HFF-Myc (cell line): Measurements from ENCODE around the gene TMBIM1.
A peak's percentile ranks its signal among the peaks of the same experiment; 100 is the strongest.

Experiments used
- DNase-seq: peaks from one replicate; pipeline ENCODE4 v3.0.0-alpha.2; 2011; ENCODE audit warnings: low read depth; ENCODE audit errors: extremely low read depth
- H3K4me3 ChIP-seq: replicated peaks from 2 replicates; pipeline ENCODE4 v1.5.1; 2011; ENCODE audit warnings: low read depth, mild to moderate bottlenecking, control low read depth, low read length
- TF ChIP-seq, protein P1 (sequence below): IDR thresholded peaks from 2 replicates; pipeline ENCODE4 v1.5.1; 2012; ENCODE audit warnings: mild to moderate bottlenecking, low read depth, low read length, control low read depth; ENCODE audit errors: missing control alignments

Gene TMBIM1

DNA sequence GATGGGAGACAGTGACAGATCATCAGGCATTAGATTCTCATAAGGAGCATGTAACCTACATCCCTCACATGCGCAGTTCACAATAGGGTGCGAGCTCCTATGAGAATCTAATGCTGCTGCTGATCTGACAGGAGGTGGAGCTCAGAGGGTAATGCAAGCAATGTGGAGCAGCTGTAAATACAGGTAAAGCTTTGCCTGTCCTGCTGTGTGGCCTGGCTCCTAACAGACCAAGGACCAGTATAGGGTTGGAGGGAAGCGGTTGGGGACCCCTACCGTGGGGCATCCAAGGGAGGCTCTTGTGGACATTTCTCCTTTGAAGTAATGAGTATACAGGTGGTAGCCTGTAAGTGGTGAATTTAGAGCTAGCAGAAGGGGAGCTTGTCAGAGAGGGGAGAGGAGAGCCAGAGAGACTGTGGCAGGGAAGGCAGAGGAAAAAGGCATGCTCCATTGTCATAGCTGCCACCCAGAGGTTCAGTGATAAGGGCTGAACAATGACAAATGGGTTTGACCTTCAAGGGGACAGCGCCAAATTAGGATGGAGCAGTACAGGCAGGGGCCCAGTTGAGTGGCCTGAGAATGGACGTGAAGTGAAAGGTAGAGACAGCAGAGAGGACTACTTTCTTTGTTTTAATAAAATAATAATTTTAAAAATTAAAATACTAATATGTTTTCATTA is 15.2 kb upstream of the TMBIM1 start:
- no peak for DNase-seq
- TF ChIP-seq, protein P1, sequence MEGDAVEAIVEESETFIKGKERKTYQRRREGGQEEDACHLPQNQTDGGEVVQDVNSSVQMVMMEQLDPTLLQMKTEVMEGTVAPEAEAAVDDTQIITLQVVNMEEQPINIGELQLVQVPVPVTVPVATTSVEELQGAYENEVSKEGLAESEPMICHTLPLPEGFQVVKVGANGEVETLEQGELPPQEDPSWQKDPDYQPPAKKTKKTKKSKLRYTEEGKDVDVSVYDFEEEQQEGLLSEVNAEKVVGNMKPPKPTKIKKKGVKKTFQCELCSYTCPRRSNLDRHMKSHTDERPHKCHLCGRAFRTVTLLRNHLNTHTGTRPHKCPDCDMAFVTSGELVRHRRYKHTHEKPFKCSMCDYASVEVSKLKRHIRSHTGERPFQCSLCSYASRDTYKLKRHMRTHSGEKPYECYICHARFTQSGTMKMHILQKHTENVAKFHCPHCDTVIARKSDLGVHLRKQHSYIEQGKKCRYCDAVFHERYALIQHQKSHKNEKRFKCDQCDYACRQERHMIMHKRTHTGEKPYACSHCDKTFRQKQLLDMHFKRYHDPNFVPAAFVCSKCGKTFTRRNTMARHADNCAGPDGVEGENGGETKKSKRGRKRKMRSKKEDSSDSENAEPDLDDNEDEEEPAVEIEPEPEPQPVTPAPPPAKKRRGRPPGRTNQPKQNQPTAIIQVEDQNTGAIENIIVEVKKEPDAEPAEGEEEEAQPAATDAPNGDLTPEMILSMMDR: no peak
- no peak overlapping the region for H3K4me3 ChIP-seq

DNA sequence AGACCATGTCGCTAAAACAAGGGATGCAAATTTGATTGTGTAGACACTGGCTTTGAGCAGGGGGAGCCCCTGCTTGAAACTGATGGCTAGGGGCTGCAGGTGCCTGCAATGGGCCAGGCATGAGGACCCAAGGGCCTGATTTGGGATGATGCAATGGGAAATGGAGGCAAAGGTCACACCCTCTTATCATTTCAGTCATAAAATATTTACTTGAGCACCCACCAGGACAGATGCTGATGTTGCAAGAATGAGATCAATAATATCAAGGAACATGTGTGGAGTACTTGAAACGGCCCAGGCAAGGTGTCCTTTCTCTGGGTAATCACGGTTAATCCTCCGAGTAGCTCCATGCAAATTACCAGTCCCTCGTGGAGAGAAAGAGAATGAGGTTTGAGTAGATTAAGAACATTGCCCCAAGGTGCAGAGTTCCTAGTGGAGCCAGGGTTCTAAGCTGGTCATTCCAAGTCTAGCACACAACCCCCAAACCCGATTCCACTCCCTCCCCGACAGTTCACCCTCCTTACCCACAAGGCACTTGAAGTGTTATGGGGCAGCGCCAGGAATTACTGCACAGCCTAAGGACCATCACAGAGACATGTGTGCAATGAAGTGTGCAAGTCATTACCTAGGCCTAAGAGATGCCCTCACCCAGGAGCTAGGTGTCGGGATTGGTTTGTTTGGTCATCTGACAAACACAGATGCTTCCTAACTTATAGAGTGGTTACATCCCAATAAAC is 14.0 kb upstream of the TMBIM1 start:
- H3K4me3 ChIP-seq: no peak overlapping the region
- TF ChIP-seq, protein P1: no peak
- no peak for DNase-seq

DNA sequence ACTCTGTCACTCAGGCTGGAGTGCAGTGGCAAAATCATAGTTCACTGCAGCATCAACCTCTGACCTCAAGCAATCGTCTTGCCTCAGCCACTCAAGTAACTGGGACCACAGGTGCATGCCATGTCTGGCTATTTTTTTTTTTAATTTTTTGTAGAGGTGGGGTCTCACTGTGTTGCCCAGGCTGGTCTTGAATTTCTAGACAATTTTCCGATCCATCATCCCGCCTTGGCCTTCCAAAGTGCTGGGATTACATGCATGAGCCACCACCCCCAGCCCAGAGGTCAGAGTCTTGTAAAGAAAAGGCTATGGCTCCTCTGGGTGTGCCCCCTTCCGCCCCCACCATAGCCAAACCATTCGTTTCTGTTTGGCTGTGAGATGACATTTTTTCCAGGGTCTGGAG is 13.1 kb upstream of the TMBIM1 start:
- TF ChIP-seq, protein P1: no peak
- no peak overlapping the region for H3K4me3 ChIP-seq
- DNase-seq: no peak

DNA sequence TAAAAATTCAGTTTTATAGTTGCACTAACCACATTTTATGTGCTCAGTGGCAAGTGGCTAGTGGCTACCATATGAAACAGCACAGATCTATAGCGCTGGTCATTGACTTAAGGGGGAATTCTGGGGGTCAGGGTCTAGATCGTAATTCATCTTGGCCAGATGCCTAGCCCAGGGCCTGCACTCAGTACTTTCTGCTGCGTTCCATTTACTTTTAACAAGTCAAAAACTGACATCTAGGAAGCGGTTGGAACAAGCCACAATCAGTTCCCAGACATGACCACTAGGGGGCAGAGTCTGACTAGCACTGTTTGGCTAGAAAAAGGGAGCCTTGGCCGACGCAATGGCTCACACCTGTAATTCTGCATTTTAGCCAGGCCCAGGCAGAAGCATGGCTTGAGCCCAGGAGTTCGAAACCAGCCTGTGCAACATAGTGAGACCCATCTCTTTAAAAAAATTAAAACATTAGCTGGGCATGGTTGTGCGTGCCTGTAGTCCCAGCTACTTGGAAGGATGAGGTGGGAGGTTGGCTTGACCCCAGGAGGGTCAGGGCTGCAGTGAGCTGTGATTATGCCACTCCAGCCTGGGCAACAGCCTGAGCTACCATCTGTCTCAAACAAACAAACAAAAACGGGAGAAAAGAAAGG is 9.0 kb upstream of the TMBIM1 start:
- H3K4me3 ChIP-seq: no peak overlapping the region
- TF ChIP-seq, protein P1: peak; percentile 94
- peak; percentile 77 for DNase-seq

DNA sequence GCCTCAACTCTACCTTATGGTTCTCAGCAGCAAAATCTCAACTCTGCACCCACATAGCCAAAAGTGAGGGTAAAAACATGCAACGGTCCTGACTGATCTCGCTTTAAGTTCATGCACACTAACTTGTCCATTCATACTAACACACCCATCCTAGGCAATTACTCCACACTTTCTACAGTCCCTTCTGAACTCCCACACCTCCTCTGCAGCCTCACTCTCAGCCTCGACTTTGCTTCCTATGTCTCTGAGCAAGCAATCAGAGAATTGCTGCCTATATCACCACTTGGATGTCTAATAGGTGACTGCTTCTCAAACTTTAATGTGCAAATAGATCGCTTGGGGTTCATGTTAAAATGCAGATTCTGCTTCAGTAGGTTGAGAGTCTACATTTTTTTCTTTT is 7.8 kb upstream of the TMBIM1 start:
- TF ChIP-seq, protein P1: no peak
- no peak overlapping the region for H3K4me3 ChIP-seq
- DNase-seq: no peak

DNA sequence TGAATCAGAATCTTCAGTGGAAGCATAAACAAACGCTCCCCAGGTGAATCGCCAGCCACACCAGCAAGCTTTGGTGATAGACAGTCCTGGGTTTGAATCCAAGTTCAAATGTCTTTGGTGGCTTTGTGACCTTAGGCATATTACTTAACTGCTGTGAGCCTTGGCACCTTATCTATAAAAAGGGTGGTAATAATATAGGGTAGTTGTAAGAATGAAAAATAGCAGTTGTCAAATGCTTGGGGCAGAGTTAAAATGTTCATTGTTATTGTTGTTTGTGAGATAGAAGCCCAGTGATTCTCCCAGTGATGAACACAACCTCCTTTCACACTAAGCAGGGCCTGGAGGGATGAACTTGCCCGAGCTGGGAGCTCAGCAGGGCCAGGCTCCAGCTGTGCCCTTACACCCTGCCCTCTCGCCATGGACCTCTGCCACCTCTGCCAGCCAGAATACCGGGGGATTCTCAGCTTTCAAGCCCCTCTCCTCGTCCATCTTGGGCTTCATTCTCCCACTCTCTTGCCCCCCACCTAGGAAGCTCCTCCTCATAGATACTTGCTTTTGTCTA is 6.1 kb upstream of the TMBIM1 start:
- DNase-seq: no peak
- TF ChIP-seq, protein P1: no peak
- no peak overlapping the region for H3K4me3 ChIP-seq
